ENCODE data around the gene SETD1B.

Gene SETD1B

DNA sequence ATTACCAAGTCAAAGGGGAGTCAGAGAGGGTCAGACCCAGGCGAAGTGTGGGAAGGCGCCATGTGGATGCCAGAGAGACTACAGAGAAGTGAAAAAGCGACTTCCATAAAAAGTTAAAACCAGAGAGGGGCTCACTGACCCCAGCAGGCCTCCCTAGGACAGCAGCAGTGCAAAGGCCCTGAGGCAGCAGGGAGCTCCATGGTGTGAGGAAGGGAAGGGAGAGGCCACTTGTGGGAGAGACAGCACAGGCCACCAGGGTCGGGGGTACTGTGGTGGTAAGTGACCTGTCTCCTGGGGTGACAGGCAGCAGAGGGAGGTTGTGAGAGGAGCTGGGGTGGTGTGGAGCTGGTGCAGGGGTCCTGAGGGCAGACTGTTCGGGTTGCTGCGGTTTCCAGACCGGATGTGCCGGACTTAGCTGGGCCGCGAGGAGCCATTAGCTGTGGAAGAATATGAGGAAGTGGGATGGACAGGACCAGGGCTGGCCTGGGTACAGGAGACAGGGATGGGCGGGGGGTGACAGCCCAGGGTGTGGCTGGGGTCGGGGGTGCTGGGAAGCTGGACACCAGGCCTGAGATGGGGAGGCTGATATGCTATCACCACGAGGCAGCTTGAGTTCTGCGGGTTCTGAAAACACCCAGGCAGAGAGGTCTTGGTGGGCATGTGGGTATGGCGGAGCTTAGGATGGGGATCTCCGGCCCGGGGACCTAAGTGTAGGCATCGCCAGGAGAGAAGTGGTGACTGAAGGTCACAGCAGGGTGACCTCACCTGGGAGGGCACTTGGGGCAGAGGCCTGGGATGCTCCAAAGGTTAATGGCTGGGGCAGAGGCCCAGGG lies 22.7 kb downstream of the SETD1B start:
- Histone ChIP-seq H3K4me2 (ENCODE audit: low read length) (no peak overlapping the region), H3K4me3 (ENCODE audit: low read length) (no peak overlapping the region), H3K36me3 (ENCODE audit: insufficient read depth, low read length) (peaks cover 82% of the 10 kb centered on the region), H3K27me3 (ENCODE audit: control insufficient read depth, insufficient read depth, low read length) (no peaks in the 10 kb centered on the region), H3K9me3 (replicated peaks; ENCODE audit: low read length) (no peaks in the 10 kb centered on the region), H3K4me1 (ENCODE audit: control insufficient read depth, insufficient read depth, low read length) (no peaks in the 10 kb centered on the region), H3K9ac (ENCODE audit: low read depth, low read length) (no peak overlapping the region)

DNA sequence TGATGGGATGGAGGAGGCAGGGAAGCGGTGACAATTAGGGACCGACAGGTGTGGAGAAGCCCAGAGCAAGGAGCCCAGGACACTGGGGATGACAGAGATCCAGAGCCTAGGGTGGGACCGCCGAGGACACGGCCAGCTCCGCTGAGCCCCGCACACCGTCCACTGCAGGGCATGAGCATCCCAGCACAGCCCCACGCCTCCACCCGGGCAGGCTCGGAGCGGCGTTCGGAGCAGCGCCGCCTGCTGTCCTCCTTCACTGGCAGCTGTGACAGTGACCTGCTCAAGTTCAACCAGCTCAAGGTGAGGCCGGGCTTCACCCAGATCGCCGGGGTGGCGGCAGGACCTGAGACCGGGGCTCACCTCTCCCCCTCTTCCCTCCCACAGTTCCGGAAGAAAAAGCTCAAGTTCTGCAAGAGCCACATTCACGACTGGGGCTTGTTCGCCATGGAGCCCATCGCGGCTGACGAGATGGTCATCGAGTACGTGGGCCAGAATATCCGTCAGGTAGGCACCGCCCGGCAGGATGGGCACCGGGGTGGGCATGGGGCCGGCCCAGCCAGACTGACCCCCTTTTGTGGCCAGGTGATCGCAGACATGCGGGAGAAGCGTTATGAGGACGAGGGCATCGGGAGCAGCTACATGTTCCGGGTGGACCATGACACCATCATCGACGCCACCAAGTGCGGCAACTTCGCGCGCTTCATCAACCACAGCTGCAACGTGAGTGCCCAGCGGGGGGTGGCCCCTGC lies 23.7 kb downstream of the SETD1B start:
- Histone ChIP-seq H3K27me3 (ENCODE audit: control insufficient read depth, insufficient read depth, low read length) (no peaks in the 10 kb centered on the region), H3K4me3 (ENCODE audit: low read length) (no peak overlapping the region), H3K9me3 (replicated peaks; ENCODE audit: low read length) (no peaks in the 10 kb centered on the region), H3K9ac (ENCODE audit: low read depth, low read length) (no peak overlapping the region), H3K4me2 (ENCODE audit: low read length) (no peak overlapping the region), H3K4me1 (ENCODE audit: control insufficient read depth, insufficient read depth, low read length) (no peaks in the 10 kb centered on the region), H3K36me3 (ENCODE audit: insufficient read depth, low read length) (peaks cover 82% of the 10 kb centered on the region)

DNA sequence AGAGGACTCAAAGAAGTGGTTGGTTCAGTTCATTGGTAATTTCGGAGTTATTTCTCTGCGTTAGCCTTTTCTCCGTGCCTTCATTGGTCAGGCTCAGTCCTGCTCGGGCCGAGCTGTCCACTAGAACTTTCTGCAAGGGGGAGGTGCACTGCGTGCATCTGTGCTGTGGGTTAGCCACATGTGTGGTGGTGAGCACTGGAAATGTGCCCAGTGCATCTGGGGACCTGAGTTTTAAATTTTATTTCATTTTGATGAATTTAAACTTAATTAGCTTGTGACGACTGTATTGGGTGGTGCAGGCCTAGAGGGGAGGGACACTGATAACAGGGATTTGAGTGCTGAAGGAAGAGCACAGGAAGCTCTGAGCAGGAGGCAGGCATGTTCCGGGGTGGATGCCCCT lies 24.5 kb downstream of the SETD1B start:
- Histone ChIP-seq H3K4me2 (ENCODE audit: low read length) (no peak overlapping the region), H3K4me3 (ENCODE audit: low read length) (no peak overlapping the region)

DNA sequence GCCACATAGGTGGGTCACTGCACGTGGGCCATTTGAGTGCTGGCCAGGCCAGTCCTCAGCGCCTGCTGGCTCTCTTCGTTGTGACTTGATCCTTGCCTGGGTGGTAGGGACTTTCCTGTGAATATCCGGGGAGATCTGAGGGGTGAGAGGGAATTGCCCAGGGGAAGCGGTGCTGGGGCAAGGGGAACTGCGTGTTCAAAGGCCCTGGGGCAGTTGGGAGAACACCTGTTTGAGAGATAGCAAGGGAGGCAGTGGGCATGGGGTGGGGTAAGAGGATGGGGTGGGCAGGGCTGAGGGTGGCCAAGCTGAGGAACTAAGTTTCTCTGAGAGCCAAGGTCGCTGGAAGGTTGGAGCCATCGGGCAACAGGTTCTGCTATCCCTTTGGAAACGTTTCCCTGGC lies 25.0 kb downstream of the SETD1B start:
- no peaks in the 10 kb centered on the region for H3K27me3 ChIP-seq (ENCODE audit: control insufficient read depth, insufficient read depth, low read length)
- no peak overlapping the region for H3K9ac ChIP-seq (ENCODE audit: low read depth, low read length)
- no peaks in the 10 kb centered on the region for H3K4me1 ChIP-seq (ENCODE audit: control insufficient read depth, insufficient read depth, low read length)
- no peak overlapping the region for H3K4me3 ChIP-seq (ENCODE audit: low read length)
- peaks cover 73% of the 10 kb centered on the region for H3K36me3 ChIP-seq (ENCODE audit: insufficient read depth, low read length)
- H3K4me2 ChIP-seq (ENCODE audit: low read length): no peak overlapping the region
- no peaks in the 10 kb centered on the region for H3K9me3 ChIP-seq (replicated peaks; ENCODE audit: low read length)

More for the DNA sequence above, 24.5 kb downstream of the SETD1B start:
- Histone ChIP-seq H3K36me3 (ENCODE audit: insufficient read depth, low read length) (peaks cover 79% of the 10 kb centered on the region), H3K4me1 (ENCODE audit: control insufficient read depth, insufficient read depth, low read length) (no peaks in the 10 kb centered on the region), H3K27me3 (ENCODE audit: control insufficient read depth, insufficient read depth, low read length) (no peaks in the 10 kb centered on the region), H3K9ac (ENCODE audit: low read depth, low read length) (no peak overlapping the region), H3K9me3 (replicated peaks; ENCODE audit: low read length) (no peaks in the 10 kb centered on the region)

DNA sequence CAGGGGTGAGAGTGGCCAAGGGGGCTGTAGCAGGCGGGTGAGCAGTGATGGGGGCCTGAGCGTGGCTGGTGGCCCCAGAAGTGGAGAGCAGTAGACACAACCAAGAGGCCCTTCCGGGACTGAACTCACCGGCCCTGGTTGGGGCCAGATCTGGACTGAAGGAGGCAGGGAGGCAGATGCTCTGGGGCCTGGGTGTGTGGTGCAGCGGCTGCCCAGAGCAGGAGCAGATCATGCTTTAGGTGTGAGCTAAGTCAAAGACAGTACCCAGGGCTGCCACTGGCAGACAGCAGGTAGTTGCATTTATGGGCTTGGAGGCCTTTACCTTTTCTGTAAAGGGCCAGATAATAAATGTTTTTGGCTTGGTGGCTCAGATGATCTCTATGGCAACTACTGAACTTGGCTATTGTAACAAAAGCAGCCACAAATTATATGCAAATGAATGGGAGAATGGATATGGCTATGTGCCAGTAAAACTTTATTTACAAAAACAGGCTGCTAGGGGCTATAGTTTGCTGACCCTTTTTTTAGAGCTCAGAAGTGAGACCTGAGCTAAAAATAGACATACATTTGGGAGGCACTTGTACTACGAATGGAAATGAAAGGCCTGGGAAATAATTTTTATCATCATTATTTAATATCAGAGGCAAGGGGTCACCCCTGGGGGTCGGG lies 25.6 kb downstream of the SETD1B start:
- Histone ChIP-seq H3K4me1 (ENCODE audit: control insufficient read depth, insufficient read depth, low read length) (no peaks in the 10 kb centered on the region), H3K4me3 (ENCODE audit: low read length) (no peak overlapping the region), H3K9me3 (replicated peaks; ENCODE audit: low read length) (no peaks in the 10 kb centered on the region), H3K27me3 (ENCODE audit: control insufficient read depth, insufficient read depth, low read length) (no peaks in the 10 kb centered on the region), H3K36me3 (ENCODE audit: insufficient read depth, low read length) (peaks cover 69% of the 10 kb centered on the region), H3K9ac (ENCODE audit: low read depth, low read length) (no peak overlapping the region), H3K4me2 (ENCODE audit: low read length) (no peak overlapping the region)

DNA sequence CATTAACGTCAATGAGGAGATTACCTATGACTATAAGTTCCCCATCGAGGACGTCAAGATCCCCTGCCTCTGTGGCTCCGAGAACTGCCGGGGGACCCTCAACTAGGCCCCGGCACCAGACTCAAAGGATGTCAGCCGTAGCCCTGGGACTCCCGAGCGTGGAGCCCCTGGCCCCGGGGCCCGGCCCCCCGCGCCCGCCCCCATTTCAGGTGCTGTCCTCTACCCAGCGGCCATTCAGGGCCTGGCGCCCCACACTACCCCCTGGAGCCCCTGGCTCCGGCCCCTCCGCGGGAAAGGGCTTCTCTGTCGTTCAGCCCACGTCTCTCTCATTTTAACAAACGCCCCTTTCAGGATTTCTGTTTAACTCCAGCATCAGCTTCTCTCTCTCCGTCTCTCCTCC lies 26.3 kb downstream of the SETD1B start:
- Histone ChIP-seq H3K9ac (ENCODE audit: low read depth, low read length) (no peak overlapping the region), H3K9me3 (replicated peaks; ENCODE audit: low read length) (no peaks in the 10 kb centered on the region), H3K4me1 (ENCODE audit: control insufficient read depth, insufficient read depth, low read length) (no peaks in the 10 kb centered on the region), H3K36me3 (ENCODE audit: insufficient read depth, low read length) (peaks cover 62% of the 10 kb centered on the region), H3K4me3 (ENCODE audit: low read length) (no peak overlapping the region), H3K4me2 (ENCODE audit: low read length) (no peak overlapping the region), H3K27me3 (ENCODE audit: control insufficient read depth, insufficient read depth, low read length) (no peaks in the 10 kb centered on the region)

DNA sequence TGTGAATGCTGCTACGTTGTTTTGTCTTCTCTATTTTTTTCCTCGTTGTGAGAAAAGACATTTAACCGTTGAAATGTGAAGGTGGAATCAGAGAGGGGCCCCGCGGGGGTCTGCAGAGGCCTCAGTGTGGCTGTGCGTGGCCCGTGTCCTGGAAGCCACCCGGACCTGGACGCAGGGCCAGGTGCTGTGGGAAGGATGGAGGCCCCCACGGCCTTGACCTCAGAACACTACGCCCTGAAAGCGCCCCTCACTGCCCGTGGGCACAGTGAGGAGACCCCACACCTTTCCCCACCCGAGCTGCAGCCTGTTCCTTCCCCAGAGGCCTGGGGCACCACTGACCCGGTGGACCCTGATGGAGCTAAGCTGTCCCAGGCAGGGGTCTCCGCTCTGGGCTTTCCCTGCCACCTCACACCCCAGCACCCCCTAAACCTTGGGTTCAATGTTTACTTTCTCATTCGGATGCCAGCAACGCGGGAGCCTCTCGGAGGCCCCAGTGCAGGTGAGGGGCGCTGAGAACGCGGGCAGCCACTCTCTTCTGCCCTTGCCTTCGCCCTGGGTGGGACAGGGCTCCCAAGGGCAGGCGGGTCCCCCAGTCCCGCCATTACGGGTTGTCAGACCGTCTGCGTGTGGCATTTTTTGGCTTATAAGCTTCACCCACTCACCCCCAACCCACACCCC lies 26.9 kb downstream of the SETD1B start:
- Histone ChIP-seq H3K27me3 (ENCODE audit: control insufficient read depth, insufficient read depth, low read length) (no peaks in the 10 kb centered on the region), H3K9ac (ENCODE audit: low read depth, low read length) (no peak overlapping the region), H3K9me3 (replicated peaks; ENCODE audit: low read length) (no peaks in the 10 kb centered on the region), H3K4me3 (ENCODE audit: low read length) (no peak overlapping the region), H3K4me1 (ENCODE audit: control insufficient read depth, insufficient read depth, low read length) (no peaks in the 10 kb centered on the region), H3K36me3 (ENCODE audit: insufficient read depth, low read length) (peaks cover 60% of the 10 kb centered on the region), H3K4me2 (ENCODE audit: low read length) (no peak overlapping the region)

DNA sequence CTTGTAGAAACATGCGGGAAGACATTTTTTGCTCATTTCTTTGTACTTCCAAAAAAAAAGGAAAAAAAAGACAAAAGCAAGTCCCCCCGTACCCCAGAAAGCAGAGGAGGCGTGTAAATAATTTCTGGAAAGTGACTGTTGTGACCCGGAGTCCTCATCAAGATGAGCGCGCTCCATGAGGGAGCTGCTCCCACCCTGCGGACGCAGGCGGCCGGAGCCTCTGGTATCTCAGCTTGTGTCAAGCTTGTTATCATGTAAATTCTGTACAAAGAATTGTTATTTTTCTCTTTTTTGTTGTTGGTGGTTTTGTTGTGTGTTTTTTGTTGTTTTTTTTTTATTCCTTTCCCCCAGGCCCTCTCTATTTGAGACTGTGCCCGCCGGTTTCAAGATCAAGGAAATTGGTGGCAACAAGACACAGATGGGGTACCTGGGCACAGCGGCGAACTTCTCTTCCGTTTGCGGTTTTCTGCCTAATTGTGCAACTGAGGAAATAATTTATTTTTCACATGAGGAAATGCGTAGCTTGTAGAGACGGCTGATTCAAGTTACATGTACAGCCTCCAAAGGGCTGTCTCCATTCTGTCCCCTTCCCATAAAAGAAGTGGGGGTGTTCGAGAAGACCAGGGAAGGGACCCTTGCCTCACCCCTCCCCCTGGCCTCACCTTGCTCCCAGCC lies 27.9 kb downstream of the SETD1B start:
- Histone ChIP-seq H3K27me3 (ENCODE audit: control insufficient read depth, insufficient read depth, low read length) (no peaks in the 10 kb centered on the region), H3K9ac (ENCODE audit: low read depth, low read length) (no peak overlapping the region), H3K4me2 (ENCODE audit: low read length) (no peak overlapping the region), H3K4me3 (ENCODE audit: low read length) (no peak overlapping the region), H3K36me3 (ENCODE audit: insufficient read depth, low read length) (peaks cover 53% of the 10 kb centered on the region), H3K4me1 (ENCODE audit: control insufficient read depth, insufficient read depth, low read length) (no peaks in the 10 kb centered on the region), H3K9me3 (replicated peaks; ENCODE audit: low read length) (no peaks in the 10 kb centered on the region)

DNA sequence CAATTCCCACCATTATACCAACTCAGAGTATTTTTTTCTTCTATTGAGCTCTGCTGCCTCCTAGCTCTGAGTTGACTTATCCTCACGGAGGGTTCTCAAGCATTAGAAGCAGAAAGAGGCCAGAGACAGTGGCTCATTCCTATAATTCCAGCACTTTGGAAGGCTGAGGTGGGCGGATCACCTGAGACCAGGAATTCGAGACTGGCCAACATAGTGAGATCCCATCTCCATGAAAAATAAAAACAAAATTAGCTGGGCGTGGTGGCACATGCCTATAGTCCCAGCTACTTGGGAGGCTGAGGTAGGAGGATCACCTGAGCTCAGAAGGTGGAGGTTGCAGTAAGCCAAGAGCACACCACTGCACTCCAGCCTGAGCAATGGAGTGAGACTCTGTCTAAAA lies 33.9 kb downstream of the SETD1B start:
- Histone ChIP-seq H3K4me3 (ENCODE audit: low read length) (no peak overlapping the region), H3K36me3 (ENCODE audit: insufficient read depth, low read length) (no peaks in the 10 kb centered on the region), H3K4me1 (ENCODE audit: control insufficient read depth, insufficient read depth, low read length) (peaks cover 10% of the 10 kb centered on the region), H3K4me2 (ENCODE audit: low read length) (no peak overlapping the region), H3K9ac (ENCODE audit: low read depth, low read length) (no peak overlapping the region), H3K9me3 (replicated peaks; ENCODE audit: low read length) (no peaks in the 10 kb centered on the region), H3K27me3 (ENCODE audit: control insufficient read depth, insufficient read depth, low read length) (no peaks in the 10 kb centered on the region)

DNA sequence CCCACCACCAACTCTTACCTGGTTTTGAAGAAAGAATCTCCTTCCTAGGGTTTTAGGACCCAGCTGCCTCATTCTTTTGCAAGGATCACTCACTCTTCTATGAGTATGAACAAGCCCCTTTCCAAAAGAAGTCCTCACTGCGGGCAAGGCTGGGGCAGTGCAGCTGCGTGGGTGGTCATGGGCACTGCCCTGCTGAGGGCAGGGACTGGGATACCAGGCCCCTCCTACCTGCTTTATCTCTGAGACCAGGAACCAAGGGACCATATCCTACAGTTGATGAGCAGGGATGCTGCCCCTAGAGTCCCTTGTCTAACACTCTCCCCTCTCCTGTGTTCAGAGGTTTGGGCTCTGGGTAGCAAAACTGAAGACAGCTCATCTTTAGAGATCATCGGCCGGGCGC lies 34.3 kb downstream of the SETD1B start:
- no peaks in the 10 kb centered on the region for H3K36me3 ChIP-seq (ENCODE audit: insufficient read depth, low read length)
- no peak overlapping the region for H3K4me2 ChIP-seq (ENCODE audit: low read length)
- no peaks in the 10 kb centered on the region for H3K9me3 ChIP-seq (replicated peaks; ENCODE audit: low read length)
- H3K9ac ChIP-seq (ENCODE audit: low read depth, low read length): no peak overlapping the region
- peaks cover 10% of the 10 kb centered on the region for H3K4me1 ChIP-seq (ENCODE audit: control insufficient read depth, insufficient read depth, low read length)
- H3K4me3 ChIP-seq (ENCODE audit: low read length): no peak overlapping the region
- no peaks in the 10 kb centered on the region for H3K27me3 ChIP-seq (ENCODE audit: control insufficient read depth, insufficient read depth, low read length)

Data from skeletal muscle satellite cell (primary cell).